Lung microvascular endothelial cell (primary cell): ENCODE results near the gene ASTN1. TPM values are rescaled to one million over a fixed set of nuclear protein-coding genes. Genes with fewer than 3 reads are reported as not detected.

ENCODE experiments used
- DNase-seq, 2 donors: peaks; one replicate each; pipeline versions ENCODE4 v3.0.0 to v3.0.0-alpha.2; 2010; ENCODE audit warnings: low read depth in 2 of 2
- total RNA-seq: library from RNA; depleted of rRNA; stranded (reverse); fragments of >200 nt; gene quantifications from 2 replicates; pipeline ENCODE4 v1.2.1, GENCODE V29; 2014

ASTN1 gene
- total RNA-seq, 1 donor from 2014 or later = not detected

- DNase-seq = peak; percentile 75 to 80
Measured at GRCh38 chr1:176880955-176881595, 283.4 kb downstream of the ASTN1 start.

- no peak for DNase-seq
Measured at GRCh38 chr1:176879784-176880620, 284.5 kb downstream of the ASTN1 start.

- no peak for DNase-seq
Measured at GRCh38 chr1:176878750-176879536, 285.6 kb downstream of the ASTN1 start.

GRCh38 chr1:176877557-176877956, 287.0 kb downstream of the ASTN1 start:
- DNase-seq = no peak

GRCh38 chr1:176876966-176877515, 287.5 kb downstream of the ASTN1 start:
- no peak for DNase-seq

GRCh38 chr1:176869577-176869976, 294.9 kb downstream of the ASTN1 start:
- no peak for DNase-seq

GRCh38 chr1:176866011-176866714, 298.3 kb downstream of the ASTN1 start:
- DNase-seq = no peak

GRCh38 chr1:176864211-176864610, 300.3 kb downstream of the ASTN1 start:
- DNase-seq = no peak

GRCh38 chr1:176863613-176864012, 300.9 kb downstream of the ASTN1 start:
- no peak for DNase-seq

- no peak for DNase-seq
Measured at GRCh38 chr1:176858433-176858916, 306.0 kb downstream of the ASTN1 start.

GRCh38 chr1:176857632-176858031, 306.9 kb downstream of the ASTN1 start:
- DNase-seq = no peak

- no peak for DNase-seq
Measured at GRCh38 chr1:176854758-176855745, 309.5 kb downstream of the ASTN1 start.

- no peak for DNase-seq
Measured at GRCh38 chr1:176854121-176854520, 310.4 kb downstream of the ASTN1 start.

- DNase-seq = no peak
Measured at GRCh38 chr1:176853503-176853902, 311.0 kb downstream of the ASTN1 start.

GRCh38 chr1:176852124-176852523, 312.4 kb downstream of the ASTN1 start:
- no peak for DNase-seq

GRCh38 chr1:176850871-176851270, 313.6 kb downstream of the ASTN1 start:
- no peak for DNase-seq

GRCh38 chr1:176849281-176849680, 315.2 kb downstream of the ASTN1 start:
- DNase-seq = no peak

- no peak for DNase-seq
Measured at GRCh38 chr1:176847052-176847451, 317.5 kb downstream of the ASTN1 start.

GRCh38 chr1:176843352-176844297, 320.9 kb downstream of the ASTN1 start:
- DNase-seq = peak; percentile 47 to 58
